Activated CD8-positive, alpha-beta T cell treated with anti-CD3 and anti-CD28 coated beads for 36 hours (primary cell): ENCODE results near the gene SIGLEC9. TPM values are rescaled to one million over a fixed set of nuclear protein-coding genes. Genes with fewer than 3 reads are reported as not detected.
A peak's percentile ranks its signal among the peaks of the same experiment; 100 is the strongest.

Experiments used
- ATAC-seq: fragments of 200-7000 bp; cut with Tn5 transposase; one replicate; pipeline ENCODE4 v1.10.0; 2021; ENCODE audit warnings: mild to moderate bottlenecking, moderate library complexity
- CTCF ChIA-PET: fragments of 350-600 bp; sonication (Branson Sonifier 250); formaldehyde crosslinking; loops from one replicate; lab custom pipeline; 2021; ENCODE audit warnings: antibody characterized with exemption; lab: Charles Lee
- POLR2A ChIA-PET: fragments of 350-600 bp; sonication (Branson Sonifier 250); formaldehyde crosslinking; loops from one replicate; lab custom pipeline; 2021; ENCODE audit warnings: antibody characterized with exemption; lab: Charles Lee
- DNase-seq: peaks from one replicate; pipeline ENCODE4 v3.0.0-alpha.2; 2020
- H3K27ac Mint-ChIP-seq: one replicate; pipeline ENCODE4 v1.8.0; 2021; ENCODE audit warnings: mild to moderate bottlenecking, mixed read lengths
- H3K27me3 Mint-ChIP-seq: one replicate; pipeline ENCODE4 v1.8.0; 2021; ENCODE audit warnings: mixed read lengths
- H3K36me3 Mint-ChIP-seq: one replicate; pipeline ENCODE4 v1.8.0; 2021; ENCODE audit warnings: low read depth, mixed read lengths
- H3K4me1 Mint-ChIP-seq: one replicate; pipeline ENCODE4 v1.8.0; 2021; ENCODE audit warnings: low read depth, mixed read lengths
- H3K4me3 Mint-ChIP-seq: one replicate; pipeline ENCODE4 v1.8.0; 2021; ENCODE audit warnings: mild to moderate bottlenecking, moderate library complexity, mixed read lengths
- H3K9me3 Mint-ChIP-seq: one replicate; pipeline ENCODE4 v1.8.0; 2021; ENCODE audit warnings: mixed read lengths
- CTCF ChIP-seq: fragments of 200-600 bp; IDR thresholded peaks from one replicate; pipeline ENCODE4 v1.8.0; 2022; ENCODE audit warnings: antibody characterized with exemption, mild to moderate bottlenecking
- intact Hi-C: fragments of 100-400 bp; cut with micrococcal nuclease; formaldehyde crosslinking; loops from one replicate; pipeline ENCODE4 v1.10.0; 2022
- total RNA-seq, 2 experiments: library from RNA; stranded (reverse); gene quantifications; one replicate each; pipeline ENCODE4 v1.2.3, GENCODE V29; 2021

The SIGLEC9 gene
- total RNA-seq, 2 experiments from 2014 or later: 0.40 to 0.65 TPM

GRCh38 chr19:51096473-51097165 lies 28.1 kb upstream of the SIGLEC9 start:
- H3K9me3 Mint-ChIP-seq: no peaks in the 10 kb centered on the region
- ChIA-PET POLR2A (interaction anchor here (0.6 to 1.1 kb wide), 3 partner anchors 9 to 1551 kb away, joined by 3 read pairs; partner anchors contain the start of gene SIGLEC9), CTCF (interaction anchor here (0.6 to 2.6 kb wide), 25 partner anchors 9 to 509 kb away, joined by 3 to 12 read pairs (median 3); no protein-coding TSS in a partner anchor)
- intact Hi-C loops: no loop called here
- H3K4me1 Mint-ChIP-seq: peaks cover 14% of the 10 kb centered on the region
- no peak for TF ChIP-seq CTCF
- peak; percentile 7 for ATAC-seq
- DNase-seq: peak; percentile 19
- H3K4me3 Mint-ChIP-seq: no peak overlapping the region
- H3K27me3 Mint-ChIP-seq: no peaks in the 10 kb centered on the region
- peak overlapping the region; percentile 51 for H3K27ac Mint-ChIP-seq
- H3K36me3 Mint-ChIP-seq: peaks cover 20% of the 10 kb centered on the region

DNA sequence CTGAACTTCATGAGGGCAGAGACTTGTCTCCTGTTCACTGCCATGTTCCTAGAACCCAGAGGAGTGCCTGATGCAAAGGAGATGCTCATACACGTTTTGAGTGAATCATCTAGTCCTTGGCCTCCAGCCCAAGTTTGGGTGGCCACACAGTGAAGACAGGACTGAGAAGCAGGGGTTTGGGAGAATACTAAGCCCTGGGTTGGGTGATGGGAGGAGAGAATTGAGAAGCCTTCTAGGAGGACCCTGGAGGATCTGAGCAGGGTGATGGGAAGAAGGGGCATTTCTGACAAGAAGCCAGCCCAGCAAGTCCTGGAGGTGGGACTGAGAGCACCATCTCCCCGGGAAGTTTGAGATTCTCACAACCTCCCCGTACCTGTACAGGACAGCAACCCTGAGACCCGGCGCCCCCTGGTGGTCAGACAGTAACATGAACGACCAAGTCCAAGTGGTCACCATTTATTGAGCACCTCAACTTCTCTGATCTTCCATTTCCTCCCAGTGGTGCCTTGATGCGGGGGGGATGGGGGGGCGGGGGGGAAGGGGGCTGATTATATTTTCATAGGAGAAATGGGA lies 27.5 kb upstream of the SIGLEC9 start:
- ATAC-seq: peak; percentile 72
- Mint-ChIP-seq H3K36me3 (peaks cover 23% of the 10 kb centered on the region), H3K27ac (peak overlapping the region; percentile 51), H3K4me3 (no peak overlapping the region), H3K4me1 (peaks cover 14% of the 10 kb centered on the region), H3K27me3 (no peaks in the 10 kb centered on the region), H3K9me3 (no peaks in the 10 kb centered on the region)
- CTCF ChIA-PET: interaction anchor here (0.6 to 2.6 kb wide), 22 partner anchors 8 to 510 kb away, joined by 3 to 12 read pairs (median 3); no protein-coding TSS in a partner anchor
- POLR2A ChIA-PET: interaction anchor here (0.7 to 1.1 kb wide), 2 partner anchors 10 to 27 kb away, joined by 3 read pairs; partner anchors contain the start of gene SIGLEC9
- intact Hi-C loops: no loop called here
- peak; percentile 74 for DNase-seq
- TF ChIP-seq CTCF: peak; percentile 54

GRCh38 chr19:51097796-51098195 lies 26.9 kb upstream of the SIGLEC9 start:
- ChIA-PET CTCF (interaction anchor here (1.0 kb wide), 1 partner anchor 126 kb away, joined by 3 read pairs; no protein-coding TSS in a partner anchor), POLR2A (no interaction called here)
- peaks cover 14% of the 10 kb centered on the region for H3K4me1 Mint-ChIP-seq
- TF ChIP-seq CTCF: no peak
- no peak overlapping the region for H3K4me3 Mint-ChIP-seq
- intact Hi-C loops: no loop called here
- DNase-seq (no peak), ATAC-seq (no peak)
- H3K9me3 Mint-ChIP-seq: no peaks in the 10 kb centered on the region
- H3K36me3 Mint-ChIP-seq: peaks cover 28% of the 10 kb centered on the region
- H3K27me3 Mint-ChIP-seq: no peaks in the 10 kb centered on the region
- no peak overlapping the region for H3K27ac Mint-ChIP-seq

DNA sequence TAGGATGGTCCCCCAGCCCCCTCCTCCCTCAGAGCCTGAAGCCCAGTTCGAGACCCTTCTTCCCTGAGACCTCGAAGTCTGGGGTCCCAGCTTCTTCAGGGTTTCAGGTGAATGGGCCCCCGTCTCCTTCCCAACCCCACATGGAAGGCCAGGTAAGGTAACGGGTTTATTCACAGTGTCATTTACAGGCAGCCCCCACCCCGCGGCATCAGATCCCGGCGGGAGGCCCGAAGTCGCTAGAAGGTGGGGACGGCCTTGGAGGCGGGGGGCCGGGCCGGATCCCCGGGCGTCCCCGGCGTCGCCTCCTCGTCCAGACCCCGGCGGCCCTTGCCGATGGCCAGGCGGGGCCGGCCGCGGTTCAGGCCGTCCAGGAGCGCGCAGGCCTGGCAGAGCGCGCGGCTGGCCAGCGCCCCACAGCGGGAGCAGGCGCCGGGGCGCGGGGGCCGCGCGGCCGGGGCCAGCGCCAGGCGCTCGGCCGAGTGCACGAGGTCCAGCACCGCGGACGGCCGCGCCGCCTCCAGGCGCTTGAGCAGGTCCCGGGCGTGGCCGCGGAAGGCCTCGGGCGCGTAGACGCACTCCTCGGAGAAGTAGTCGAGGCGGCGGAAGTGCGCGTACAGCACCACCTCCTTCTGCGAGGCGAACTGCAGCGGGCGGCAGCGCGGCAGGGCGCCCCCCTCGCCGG lies 26.2 kb upstream of the SIGLEC9 start:
- Mint-ChIP-seq H3K36me3 (peaks cover 29% of the 10 kb centered on the region), H3K4me1 (peaks cover 16% of the 10 kb centered on the region), H3K9me3 (no peaks in the 10 kb centered on the region), H3K27ac (no peak overlapping the region), H3K4me3 (peak overlapping the region; percentile 41), H3K27me3 (no peaks in the 10 kb centered on the region)
- ChIA-PET POLR2A (no interaction called here), CTCF (interaction anchor here (1.0 kb wide), 1 partner anchor 127 kb away, joined by 3 read pairs; no protein-coding TSS in a partner anchor)
- intact Hi-C loops: no loop called here
- peak; percentile 76 for ATAC-seq
- TF ChIP-seq CTCF: no peak
- peak; percentile 45 for DNase-seq
